SK-N-SH treated with all-trans-retinoic acid at 6 μM for 48 hours (cell line): ENCODE results near the gene LRRC73.

Experiments used
- ATAC-seq: fragments of 200-7000 bp; cut with Tn5 transposase; 3 replicates; pipeline ENCODE4 v1.9.1; 2020; ENCODE audit warnings: mild to moderate bottlenecking, moderate library complexity
- ARNTL ChIP-seq: fragments of 450-650 bp; formaldehyde crosslinking; IDR thresholded peaks from 2 replicates; pipeline ENCODE4 v1.5.0; 2020; ENCODE audit warnings: low read depth, mild to moderate bottlenecking, moderate library complexity, borderline replicate concordance
- BACH2 ChIP-seq: fragments of 250-450 bp; sonication (Bioruptor Pico); IDR thresholded peaks from 2 replicates; pipeline ENCODE4 v1.9.0; 2021; ENCODE audit warnings: mild to moderate bottlenecking, borderline replicate concordance
- CSDC2 ChIP-seq: fragments of 250-450 bp; sonication (Bioruptor Pico); IDR thresholded peaks from 2 replicates; pipeline ENCODE4 v1.5.0; 2020; ENCODE audit warnings: mild to moderate bottlenecking, moderate library complexity
- ESRRG ChIP-seq: fragments of 250-450 bp; sonication (Bioruptor Pico); IDR thresholded peaks from 2 replicates; pipeline ENCODE4 v1.6.1; 2021; ENCODE audit warnings: mild to moderate bottlenecking
- GLIS3 ChIP-seq: fragments of 250-450 bp; sonication (Bioruptor Pico); IDR thresholded peaks from 2 replicates; pipeline ENCODE4 v1.5.0; 2020; ENCODE audit warnings: mild to moderate bottlenecking, moderate library complexity
- ISL1 ChIP-seq: fragments of 250-450 bp; sonication (Bioruptor Pico); IDR thresholded peaks from 2 replicates; pipeline ENCODE4 v2.1.2; 2022; ENCODE audit warnings: mild to moderate bottlenecking, moderate library complexity
- OSR1 ChIP-seq: fragments of 250-450 bp; sonication (Bioruptor Pico); IDR thresholded peaks from 2 replicates; pipeline ENCODE4 v1.8.0; 2022; ENCODE audit warnings: moderate library complexity, mild to moderate bottlenecking, inconsistent platforms
- PATZ1 ChIP-seq: fragments of 250-450 bp; sonication (Bioruptor Pico); IDR thresholded peaks from 2 replicates; pipeline ENCODE4 v1.8.0; 2020; ENCODE audit warnings: mild to moderate bottlenecking, moderate library complexity, borderline replicate concordance
- PPARA ChIP-seq: fragments of 250-450 bp; sonication (Bioruptor Pico); IDR thresholded peaks from 2 replicates; pipeline ENCODE4 v1.5.0; 2020; ENCODE audit warnings: mild to moderate bottlenecking, borderline replicate concordance
- RARB ChIP-seq: fragments of 250-450 bp; sonication (Bioruptor Pico); IDR thresholded peaks from 2 replicates; pipeline ENCODE4 v1.8.0; 2021; ENCODE audit warnings: mild to moderate bottlenecking, moderate library complexity
- SNAI2 ChIP-seq: fragments of 250-450 bp; sonication (Bioruptor Pico); IDR thresholded peaks from 2 replicates; pipeline ENCODE4 v1.5.0; 2020; ENCODE audit warnings: mild to moderate bottlenecking, moderate library complexity
- TCF4 ChIP-seq: fragments of 250-450 bp; sonication (Bioruptor Pico); IDR thresholded peaks from 2 replicates; pipeline ENCODE4 v1.8.0; 2021; ENCODE audit warnings: mild to moderate bottlenecking, moderate library complexity, borderline replicate concordance
- TOX ChIP-seq: fragments of 250-450 bp; sonication (Bioruptor Pico); IDR thresholded peaks from 2 replicates; pipeline ENCODE4 v1.8.0; 2021; ENCODE audit warnings: mild to moderate bottlenecking, moderate library complexity, borderline replicate concordance
- ZC3H10 ChIP-seq: fragments of 250-450 bp; sonication (Bioruptor Pico); IDR thresholded peaks from 2 replicates; pipeline ENCODE4 v1.5.1; 2021; ENCODE audit warnings: mild to moderate bottlenecking, moderate library complexity
- ZFP3 ChIP-seq: fragments of 250-450 bp; sonication (Bioruptor Pico); IDR thresholded peaks from 2 replicates; pipeline ENCODE4 v1.5.0; 2020; ENCODE audit warnings: mild to moderate bottlenecking, moderate library complexity
- ZFP30 ChIP-seq: fragments of 450-650 bp; formaldehyde crosslinking; IDR thresholded peaks from 2 replicates; pipeline ENCODE4 v1.5.0; 2022; ENCODE audit warnings: mild to moderate bottlenecking, moderate library complexity
- ZNF565 ChIP-seq: fragments of 450-650 bp; formaldehyde crosslinking; conservative IDR thresholded peaks from 2 replicates; pipeline ENCODE4 v1.5.0; 2020; ENCODE audit warnings: low read depth, mild to moderate bottlenecking, moderate library complexity
- ZNF70 ChIP-seq: fragments of 450-650 bp; formaldehyde crosslinking; IDR thresholded peaks from 2 replicates; pipeline ENCODE4 v1.5.0; 2020; ENCODE audit warnings: mild to moderate bottlenecking, moderate library complexity
- ZNF8 ChIP-seq: fragments of 450-650 bp; formaldehyde crosslinking; IDR thresholded peaks from 2 replicates; pipeline ENCODE4 v1.5.0; 2020; ENCODE audit warnings: mild to moderate bottlenecking, moderate library complexity
- TF ChIP-seq, protein P1 (sequence below): fragments of 250-450 bp; sonication (Bioruptor Pico); IDR thresholded peaks from 2 replicates; pipeline ENCODE4 v1.5.1; 2020; ENCODE audit warnings: low read depth, mild to moderate bottlenecking, moderate library complexity
- TF ChIP-seq, protein P2 (sequence below): fragments of 250-450 bp; sonication (Bioruptor Pico); IDR thresholded peaks from 2 replicates; pipeline ENCODE4 v1.5.1; 2021; ENCODE audit warnings: mild to moderate bottlenecking, moderate library complexity
- TF ChIP-seq, protein P3 (sequence below): fragments of 250-450 bp; sonication (Bioruptor Pico); IDR thresholded peaks from 2 replicates; pipeline ENCODE4 v1.5.0; 2020; ENCODE audit warnings: mild to moderate bottlenecking, moderate library complexity
- TF ChIP-seq, protein P4 (sequence below): fragments of 250-450 bp; sonication (Bioruptor Pico); IDR thresholded peaks from 2 replicates; pipeline ENCODE4 v1.8.0; 2021; ENCODE audit warnings: low read depth, mild to moderate bottlenecking, moderate library complexity, borderline replicate concordance

Gene LRRC73

DNA sequence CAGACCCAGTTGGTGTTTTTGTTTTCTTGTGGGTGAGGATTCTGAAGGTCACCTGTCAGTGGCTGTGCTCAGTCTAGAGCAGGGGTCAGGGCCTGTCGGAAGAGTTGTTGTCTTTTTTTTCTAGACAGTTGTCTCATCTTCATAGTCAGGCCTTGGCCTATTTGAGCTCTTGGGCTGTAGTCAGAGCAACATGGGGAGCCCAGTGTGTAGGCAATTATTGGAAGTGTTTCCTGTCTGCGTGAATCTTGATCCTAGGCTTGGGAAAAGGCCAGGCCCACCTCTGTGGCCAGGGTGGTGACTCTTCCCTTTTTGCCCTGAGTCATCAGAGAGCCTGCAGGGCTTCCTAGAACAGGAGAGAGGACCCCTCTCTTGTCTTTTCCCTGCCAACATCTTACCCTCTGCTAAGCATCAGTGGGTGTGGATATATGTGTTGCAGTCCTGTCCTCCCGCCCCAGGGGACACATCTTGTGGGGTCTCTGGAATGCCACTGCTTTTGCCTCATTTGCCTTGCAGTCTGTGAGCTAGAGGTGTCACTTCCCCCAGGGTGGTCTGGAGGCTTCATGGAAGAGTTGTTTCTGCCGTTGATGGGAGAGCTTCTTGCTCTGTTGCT lies 21.4 kb downstream of the LRRC73 start:
- ATAC-seq = peak; percentile 11; the same call in 2 of the 3 replicates

GRCh38 chr6:43481591-43482236 lies 28.4 kb downstream of the LRRC73 start:
- no peak for ATAC-seq
- TF ChIP-seq, protein P1, sequence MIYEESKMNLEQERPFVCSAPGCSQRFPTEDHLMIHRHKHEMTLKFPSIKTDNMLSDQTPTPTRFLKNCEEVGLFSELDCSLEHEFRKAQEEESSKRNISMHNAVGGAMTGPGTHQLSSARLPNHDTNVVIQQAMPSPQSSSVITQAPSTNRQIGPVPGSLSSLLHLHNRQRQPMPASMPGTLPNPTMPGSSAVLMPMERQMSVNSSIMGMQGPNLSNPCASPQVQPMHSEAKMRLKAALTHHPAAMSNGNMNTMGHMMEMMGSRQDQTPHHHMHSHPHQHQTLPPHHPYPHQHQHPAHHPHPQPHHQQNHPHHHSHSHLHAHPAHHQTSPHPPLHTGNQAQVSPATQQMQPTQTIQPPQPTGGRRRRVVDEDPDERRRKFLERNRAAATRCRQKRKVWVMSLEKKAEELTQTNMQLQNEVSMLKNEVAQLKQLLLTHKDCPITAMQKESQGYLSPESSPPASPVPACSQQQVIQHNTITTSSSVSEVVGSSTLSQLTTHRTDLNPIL (CRISPR knock-in tag) = no peak
- TF ChIP-seq, protein P2, sequence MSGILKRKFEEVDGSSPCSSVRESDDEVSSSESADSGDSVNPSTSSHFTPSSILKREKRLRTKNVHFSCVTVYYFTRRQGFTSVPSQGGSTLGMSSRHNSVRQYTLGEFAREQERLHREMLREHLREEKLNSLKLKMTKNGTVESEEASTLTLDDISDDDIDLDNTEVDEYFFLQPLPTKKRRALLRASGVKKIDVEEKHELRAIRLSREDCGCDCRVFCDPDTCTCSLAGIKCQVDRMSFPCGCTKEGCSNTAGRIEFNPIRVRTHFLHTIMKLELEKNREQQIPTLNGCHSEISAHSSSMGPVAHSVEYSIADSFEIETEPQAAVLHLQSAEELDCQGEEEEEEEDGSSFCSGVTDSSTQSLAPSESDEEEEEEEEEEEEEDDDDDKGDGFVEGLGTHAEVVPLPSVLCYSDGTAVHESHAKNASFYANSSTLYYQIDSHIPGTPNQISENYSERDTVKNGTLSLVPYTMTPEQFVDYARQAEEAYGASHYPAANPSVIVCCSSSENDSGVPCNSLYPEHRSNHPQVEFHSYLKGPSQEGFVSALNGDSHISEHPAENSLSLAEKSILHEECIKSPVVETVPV = no peak
- TF ChIP-seq ZNF565 (CRISPR knock-in tag) (no peak), ESRRG (CRISPR knock-in tag) (no peak), RARB (CRISPR knock-in tag) (no peak), ZC3H10 (CRISPR knock-in tag) (no peak), ARNTL (CRISPR knock-in tag) (no peak), ZNF70 (CRISPR knock-in tag) (no peak), TOX (no peak), ZNF8 (no peak), ISL1 (no peak), ZFP3 (CRISPR knock-in tag) (no peak), OSR1 (CRISPR knock-in tag) (no peak), SNAI2 (CRISPR knock-in tag) (no peak), BACH2 (CRISPR knock-in tag) (no peak), ZFP30 (no peak)
- TF ChIP-seq, protein P3, sequence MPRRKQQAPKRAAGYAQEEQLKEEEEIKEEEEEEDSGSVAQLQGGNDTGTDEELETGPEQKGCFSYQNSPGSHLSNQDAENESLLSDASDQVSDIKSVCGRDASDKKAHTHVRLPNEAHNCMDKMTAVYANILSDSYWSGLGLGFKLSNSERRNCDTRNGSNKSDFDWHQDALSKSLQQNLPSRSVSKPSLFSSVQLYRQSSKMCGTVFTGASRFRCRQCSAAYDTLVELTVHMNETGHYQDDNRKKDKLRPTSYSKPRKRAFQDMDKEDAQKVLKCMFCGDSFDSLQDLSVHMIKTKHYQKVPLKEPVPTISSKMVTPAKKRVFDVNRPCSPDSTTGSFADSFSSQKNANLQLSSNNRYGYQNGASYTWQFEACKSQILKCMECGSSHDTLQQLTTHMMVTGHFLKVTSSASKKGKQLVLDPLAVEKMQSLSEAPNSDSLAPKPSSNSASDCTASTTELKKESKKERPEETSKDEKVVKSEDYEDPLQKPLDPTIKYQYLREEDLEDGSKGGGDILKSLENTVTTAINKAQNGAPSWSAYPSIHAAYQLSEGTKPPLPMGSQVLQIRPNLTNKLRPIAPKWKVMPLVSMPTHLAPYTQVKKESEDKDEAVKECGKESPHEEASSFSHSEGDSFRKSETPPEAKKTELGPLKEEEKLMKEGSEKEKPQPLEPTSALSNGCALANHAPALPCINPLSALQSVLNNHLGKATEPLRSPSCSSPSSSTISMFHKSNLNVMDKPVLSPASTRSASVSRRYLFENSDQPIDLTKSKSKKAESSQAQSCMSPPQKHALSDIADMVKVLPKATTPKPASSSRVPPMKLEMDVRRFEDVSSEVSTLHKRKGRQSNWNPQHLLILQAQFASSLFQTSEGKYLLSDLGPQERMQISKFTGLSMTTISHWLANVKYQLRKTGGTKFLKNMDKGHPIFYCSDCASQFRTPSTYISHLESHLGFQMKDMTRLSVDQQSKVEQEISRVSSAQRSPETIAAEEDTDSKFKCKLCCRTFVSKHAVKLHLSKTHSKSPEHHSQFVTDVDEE (CRISPR knock-in tag) = no peak

More for the DNA sequence above, 21.4 kb downstream of the LRRC73 start:
- TF ChIP-seq ZC3H10 (CRISPR knock-in tag) (no peak), ESRRG (CRISPR knock-in tag) (no peak), CSDC2 (no peak), RARB (CRISPR knock-in tag) (no peak), TCF4 (CRISPR knock-in tag) (no peak), SNAI2 (CRISPR knock-in tag) (no peak), PATZ1 (CRISPR knock-in tag) (no peak), ZNF8 (no peak), ZFP3 (CRISPR knock-in tag) (no peak), GLIS3 (CRISPR knock-in tag) (no peak), OSR1 (CRISPR knock-in tag) (no peak), TOX (no peak), ZNF70 (CRISPR knock-in tag) (no peak), PPARA (CRISPR knock-in tag) (no peak), ARNTL (CRISPR knock-in tag) (no peak)
- TF ChIP-seq, protein P2 = no peak
- TF ChIP-seq, protein P1 (CRISPR knock-in tag) = no peak
- TF ChIP-seq, protein P4, sequence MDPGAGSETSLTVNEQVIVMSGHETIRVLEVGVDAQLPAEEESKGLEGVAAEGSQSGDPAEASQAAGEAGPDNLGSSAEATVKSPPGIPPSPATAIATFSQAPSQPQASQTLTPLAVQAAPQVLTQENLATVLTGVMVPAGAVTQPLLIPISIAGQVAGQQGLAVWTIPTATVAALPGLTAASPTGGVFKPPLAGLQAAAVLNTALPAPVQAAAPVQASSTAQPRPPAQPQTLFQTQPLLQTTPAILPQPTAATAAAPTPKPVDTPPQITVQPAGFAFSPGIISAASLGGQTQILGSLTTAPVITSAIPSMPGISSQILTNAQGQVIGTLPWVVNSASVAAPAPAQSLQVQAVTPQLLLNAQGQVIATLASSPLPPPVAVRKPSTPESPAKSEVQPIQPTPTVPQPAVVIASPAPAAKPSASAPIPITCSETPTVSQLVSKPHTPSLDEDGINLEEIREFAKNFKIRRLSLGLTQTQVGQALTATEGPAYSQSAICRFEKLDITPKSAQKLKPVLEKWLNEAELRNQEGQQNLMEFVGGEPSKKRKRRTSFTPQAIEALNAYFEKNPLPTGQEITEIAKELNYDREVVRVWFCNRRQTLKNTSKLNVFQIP (CRISPR knock-in tag) = no peak
- TF ChIP-seq, all 23 proteins: peak for 0
